GM20000 (cell line): ENCODE measurements around the gene TSPOAP1.

Experiments
- DNase-seq: peaks from one replicate; pipeline ENCODE4 v3.0.0; 2012; ENCODE audit warnings: low spot score
- CTCF ChIP-seq: IDR thresholded peaks from 2 replicates; pipeline ENCODE4 v1.5.1; 2012; ENCODE audit warnings: mild to moderate bottlenecking, control low read depth; ENCODE audit errors: extremely low read depth, missing control alignments

Gene TSPOAP1

GRCh38 chr17:58373003-58373402 is 44.4 kb upstream of the TSPOAP1 start:
- no peak for TF ChIP-seq CTCF
- DNase-seq, result no peak

GRCh38 chr17:58371300-58371950 is 42.8 kb upstream of the TSPOAP1 start:
- TF ChIP-seq CTCF, result no peak
- no peak for DNase-seq

- TF ChIP-seq CTCF, result no peak
- DNase-seq, result no peak
Observed at GRCh38 chr17:58370716-58371115, 42.1 kb upstream of the TSPOAP1 start.

DNA sequence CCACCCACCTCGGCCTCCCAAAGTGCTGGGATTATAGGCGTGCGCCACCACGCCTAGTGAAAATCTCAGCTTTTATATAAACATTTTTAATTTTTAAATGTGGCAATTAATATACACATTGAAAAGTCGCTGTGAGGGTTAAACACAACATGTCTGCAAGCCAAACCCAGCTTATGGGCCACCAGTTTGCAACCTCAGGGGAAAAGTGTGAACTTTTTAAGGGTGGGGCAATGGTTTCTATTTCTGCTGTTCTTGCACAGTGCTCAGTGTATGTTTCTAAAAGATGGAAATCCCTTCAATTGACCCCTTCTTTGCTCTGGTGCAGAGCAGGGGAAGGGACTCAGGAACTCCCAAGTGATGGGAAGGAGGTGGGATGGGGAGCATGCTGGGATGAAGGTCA is 41.7 kb upstream of the TSPOAP1 start:
- DNase-seq, result no peak
- no peak for TF ChIP-seq CTCF

DNA sequence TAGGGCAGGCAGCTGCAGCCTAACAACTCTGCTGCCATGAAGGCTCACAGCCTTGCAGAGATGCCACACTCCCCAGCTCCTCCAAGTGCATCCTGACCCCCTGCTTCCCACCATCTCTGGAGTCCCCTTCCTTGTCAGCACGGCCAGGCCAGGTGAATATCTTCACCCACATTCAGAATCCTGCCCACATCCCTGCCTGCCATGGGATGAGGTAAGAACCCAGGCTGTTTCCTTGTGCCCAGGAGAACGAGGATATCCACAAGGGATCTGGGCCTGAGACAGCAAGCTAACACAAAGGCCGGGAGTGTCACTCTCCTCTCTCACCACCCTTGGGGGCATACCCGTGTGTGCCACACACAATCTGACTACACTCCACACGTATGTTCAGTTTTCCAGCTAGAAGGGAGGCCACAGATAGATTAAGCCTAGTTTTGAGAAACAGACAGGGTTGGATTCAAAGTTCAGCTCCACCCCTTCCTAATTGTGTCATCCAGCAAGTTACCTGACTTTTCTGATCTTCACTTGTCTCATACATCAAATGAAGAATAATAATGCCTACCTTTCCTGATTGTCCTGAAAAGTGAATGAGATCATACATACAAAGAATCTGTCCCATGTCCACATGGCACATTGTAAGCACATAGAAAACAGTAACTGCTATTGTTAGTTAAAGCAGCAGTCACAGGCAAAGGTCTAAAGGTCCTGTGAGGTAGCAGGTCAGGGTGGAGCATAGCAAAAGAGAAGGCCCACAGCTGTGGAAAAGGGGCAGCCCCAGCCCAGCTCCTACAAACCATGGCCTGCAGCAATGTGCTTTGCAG is 40.8 kb upstream of the TSPOAP1 start:
- TF ChIP-seq CTCF, result no peak
- peak; percentile 45 for DNase-seq

GRCh38 chr17:58368860-58369213 is 40.2 kb upstream of the TSPOAP1 start:
- peak; percentile 53 for DNase-seq
- no peak for TF ChIP-seq CTCF

DNA sequence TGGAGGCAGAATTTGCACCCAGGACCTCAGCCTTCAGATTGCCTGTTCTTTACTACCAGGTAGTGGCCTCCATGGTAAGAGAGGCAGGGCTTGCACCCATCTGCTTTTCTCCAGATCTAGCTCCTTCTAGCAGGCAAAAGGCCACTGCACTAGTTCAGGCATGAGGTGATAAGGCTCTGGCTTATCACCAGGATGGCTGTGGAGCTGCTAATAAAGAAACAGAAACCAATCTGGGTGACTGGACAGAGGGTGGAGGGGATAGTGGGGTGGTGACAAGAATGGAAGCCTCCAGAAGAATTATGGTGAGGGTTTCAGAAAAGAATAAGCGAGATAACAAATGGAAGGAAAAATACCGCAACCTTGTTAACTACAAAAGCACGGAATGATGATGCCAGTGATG is 38.9 kb upstream of the TSPOAP1 start:
- no peak for DNase-seq
- no peak for TF ChIP-seq CTCF
